Muscle layer of colon (tissue), 2 donors: ENCODE data around the gene ARID4A.
A peak's percentile ranks its signal among the peaks of the same experiment; 100 is the strongest.
"Not testable (repeated sequence)": the region's sequence is repeated elsewhere in the genome, so short reads cannot be mapped to it uniquely, and the experiment has no call there.

ENCODE experiments used
- H3K27ac ChIP-seq: one replicate; pipeline ENCODE4 v1.7.0; 2013; ENCODE audit warnings: low read depth, mild to moderate bottlenecking, low read length, moderate library complexity
- H3K27me3 ChIP-seq, 2 donors: one replicate each; pipeline ENCODE4 v1.7.0; 2013; ENCODE audit warnings: low read length in 2 of 2, mild to moderate bottlenecking in 2 of 2; ENCODE audit not compliant: insufficient read depth in 2 of 2, control insufficient read depth in 1 of 2
- H3K36me3 ChIP-seq: one replicate; pipeline ENCODE4 v1.7.0; 2013; ENCODE audit warnings: mild to moderate bottlenecking, low read length; ENCODE audit not compliant: insufficient read depth
- H3K4me1 ChIP-seq: one replicate; pipeline ENCODE4 v1.7.0; 2013; ENCODE audit warnings: mild to moderate bottlenecking, low read length; ENCODE audit not compliant: insufficient read depth
- H3K4me3 ChIP-seq, 2 donors: one replicate each; pipeline ENCODE4 v1.7.0; 2013; ENCODE audit warnings: low read length in 2 of 2, low read depth in 1 of 2, mild to moderate bottlenecking in 1 of 2, moderate library complexity in 1 of 2
- H3K9ac ChIP-seq: one replicate; pipeline ENCODE4 v1.7.0; 2013; ENCODE audit warnings: low read length
- H3K9me3 ChIP-seq: one replicate; pipeline ENCODE4 v1.7.0; 2013; ENCODE audit warnings: mild to moderate bottlenecking, low read length
- donor health status: abdominal sarcoma.
- donor health status: Adenocarcinoma of cecum.

The ARID4A gene

GRCh38 chr14:58327019-58327418, 28.7 kb downstream of the ARID4A start:
- no peak overlapping the region for H3K27ac ChIP-seq
- H3K9me3 ChIP-seq = no peaks in the 10 kb centered on the region
- H3K27me3 ChIP-seq = no peaks in the 10 kb centered on the region
- peaks cover 8% of the 10 kb centered on the region for H3K4me1 ChIP-seq
- peaks cover 33% of the 10 kb centered on the region for H3K36me3 ChIP-seq
- no peak overlapping the region for H3K4me3 ChIP-seq
- no peak overlapping the region for H3K9ac ChIP-seq

- Histone ChIP-seq H3K36me3 (peaks cover 17% of the 10 kb centered on the region), H3K27me3 (no peaks in the 10 kb centered on the region), H3K9ac (peak overlapping the region; percentile 23), H3K9me3 (no peaks in the 10 kb centered on the region), H3K4me3 (peak overlapping the region in 1 of 2 donors; percentile 56), H3K4me1 (peaks cover 8% of the 10 kb centered on the region), H3K27ac (peak overlapping the region; percentile 57)
Measured at GRCh38 chr14:58331111-58331510, 32.8 kb downstream of the ARID4A start.

GRCh38 chr14:58332561-58332960, 34.2 kb downstream of the ARID4A start:
- Histone ChIP-seq H3K36me3 (peaks cover 13% of the 10 kb centered on the region), H3K4me1 (peaks cover 8% of the 10 kb centered on the region), H3K27me3 (no peaks in the 10 kb centered on the region), H3K9ac (no peak overlapping the region), H3K27ac (no peak overlapping the region), H3K9me3 (no peaks in the 10 kb centered on the region), H3K4me3 (no peak overlapping the region)

- not testable (repeated sequence) for H3K9ac ChIP-seq, H3K4me1 ChIP-seq, H3K4me3 ChIP-seq, H3K9me3 ChIP-seq, H3K27me3 ChIP-seq, H3K27ac ChIP-seq
- peaks cover 14% of the 10 kb centered on the region for H3K36me3 ChIP-seq
Measured at GRCh38 chr14:58339666-58340065, 41.3 kb downstream of the ARID4A start.

- Histone ChIP-seq H3K9me3 (no peaks in the 10 kb centered on the region), H3K36me3 (peaks cover 22% of the 10 kb centered on the region), H3K27me3 (no peaks in the 10 kb centered on the region), H3K9ac (no peak overlapping the region), H3K4me1 (no peaks in the 10 kb centered on the region), H3K4me3 (no peak overlapping the region), H3K27ac (no peak overlapping the region)
Measured at GRCh38 chr14:58341152-58341748, 42.9 kb downstream of the ARID4A start.

- not testable (repeated sequence) for H3K9ac ChIP-seq, H3K4me1 ChIP-seq, H3K4me3 ChIP-seq, H3K27me3 ChIP-seq, H3K27ac ChIP-seq, H3K9me3 ChIP-seq
- H3K36me3 ChIP-seq = peaks cover 32% of the 10 kb centered on the region
Measured at GRCh38 chr14:58343535-58343934, 45.2 kb downstream of the ARID4A start.

GRCh38 chr14:58353516-58354299, 55.4 kb downstream of the ARID4A start:
- no peaks in the 10 kb centered on the region for H3K9me3 ChIP-seq
- H3K27me3 ChIP-seq = no peaks in the 10 kb centered on the region
- H3K27ac ChIP-seq = peak overlapping the region; percentile 27
- H3K36me3 ChIP-seq = peaks cover 16% of the 10 kb centered on the region
- no peak overlapping the region for H3K9ac ChIP-seq
- H3K4me1 ChIP-seq = peaks cover 19% of the 10 kb centered on the region
- peak overlapping the region in 1 of 2 donors; percentile 38 for H3K4me3 ChIP-seq

- H3K4me3 ChIP-seq = no peak overlapping the region
- no peaks in the 10 kb centered on the region for H3K27me3 ChIP-seq
- peaks cover 13% of the 10 kb centered on the region for H3K36me3 ChIP-seq
- no peaks in the 10 kb centered on the region for H3K9me3 ChIP-seq
- peaks cover 19% of the 10 kb centered on the region for H3K4me1 ChIP-seq
- H3K9ac ChIP-seq = no peak overlapping the region
- H3K27ac ChIP-seq = peak overlapping the region; percentile 69
Measured at GRCh38 chr14:58354808-58355207, 56.5 kb downstream of the ARID4A start.

GRCh38 chr14:58356268-58356667, 57.9 kb downstream of the ARID4A start:
- no peak overlapping the region for H3K4me3 ChIP-seq
- H3K9me3 ChIP-seq = no peaks in the 10 kb centered on the region
- H3K9ac ChIP-seq = no peak overlapping the region
- peaks cover 19% of the 10 kb centered on the region for H3K4me1 ChIP-seq
- H3K36me3 ChIP-seq = peaks cover 24% of the 10 kb centered on the region
- no peaks in the 10 kb centered on the region for H3K27me3 ChIP-seq
- peak overlapping the region; percentile 0 for H3K27ac ChIP-seq

- not testable (repeated sequence) for H3K9ac ChIP-seq, H3K4me3 ChIP-seq, H3K4me1 ChIP-seq, H3K27me3 ChIP-seq, H3K9me3 ChIP-seq, H3K27ac ChIP-seq
- peaks cover 41% of the 10 kb centered on the region for H3K36me3 ChIP-seq
Measured at GRCh38 chr14:58362272-58362671, 63.9 kb downstream of the ARID4A start.

- H3K4me3 ChIP-seq = no peak overlapping the region
- H3K36me3 ChIP-seq = peaks cover 46% of the 10 kb centered on the region
- no peak overlapping the region for H3K27ac ChIP-seq
- H3K9me3 ChIP-seq = no peaks in the 10 kb centered on the region
- H3K9ac ChIP-seq = no peak overlapping the region
- H3K4me1 ChIP-seq = no peaks in the 10 kb centered on the region
- H3K27me3 ChIP-seq = no peaks in the 10 kb centered on the region
Measured at GRCh38 chr14:58362798-58363412, 64.5 kb downstream of the ARID4A start.
